ENCODE measurements around the gene SMARCD1.
A peak's percentile ranks its signal among the peaks of the same experiment; 100 is the strongest.

- peak in 2 of 3 donors; percentile 46 to 59 for TF ChIP-seq POLR2A (IDR thresholded peaks at IDR 0.05)
- TF ChIP-seq CTCF (IDR thresholded peaks at IDR 0.05) = peak in 3 of 7 experiments; percentile 6 to 53 (median 22)
These were observed at the start of gene SMARCD1 for GRCh38 chr12:50084775-50085614.
